Suprapubic skin (tissue), 3 donors: ENCODE results near the gene UBE2S.

Experiments
- POLR2A ChIP-seq, 2 donors: fragments of 450-650 bp; IDR thresholded peaks; one replicate each; pipeline ENCODE4 v1.6.1; 2017; ENCODE audit warnings: antibody characterized with exemption in 2 of 2, mild to moderate bottlenecking in 2 of 2, moderate library complexity in 2 of 2
- TF ChIP-seq, protein P1 (sequence below), 2 donors: fragments of 200-600 bp in 1 of 2; fragments of 450-650 bp in 1 of 2; sonication (generic) in 1 of 2; IDR thresholded peaks; one replicate each; pipeline ENCODE4 v1.5.1; 2016 to 2019; ENCODE audit warnings: antibody characterized with exemption in 2 of 2, mild to moderate bottlenecking in 1 of 2, moderate library complexity in 1 of 2

GRCh38 chr19:55439052-55439451 is 31.5 kb upstream of the UBE2S start:
- TF ChIP-seq, protein P1, sequence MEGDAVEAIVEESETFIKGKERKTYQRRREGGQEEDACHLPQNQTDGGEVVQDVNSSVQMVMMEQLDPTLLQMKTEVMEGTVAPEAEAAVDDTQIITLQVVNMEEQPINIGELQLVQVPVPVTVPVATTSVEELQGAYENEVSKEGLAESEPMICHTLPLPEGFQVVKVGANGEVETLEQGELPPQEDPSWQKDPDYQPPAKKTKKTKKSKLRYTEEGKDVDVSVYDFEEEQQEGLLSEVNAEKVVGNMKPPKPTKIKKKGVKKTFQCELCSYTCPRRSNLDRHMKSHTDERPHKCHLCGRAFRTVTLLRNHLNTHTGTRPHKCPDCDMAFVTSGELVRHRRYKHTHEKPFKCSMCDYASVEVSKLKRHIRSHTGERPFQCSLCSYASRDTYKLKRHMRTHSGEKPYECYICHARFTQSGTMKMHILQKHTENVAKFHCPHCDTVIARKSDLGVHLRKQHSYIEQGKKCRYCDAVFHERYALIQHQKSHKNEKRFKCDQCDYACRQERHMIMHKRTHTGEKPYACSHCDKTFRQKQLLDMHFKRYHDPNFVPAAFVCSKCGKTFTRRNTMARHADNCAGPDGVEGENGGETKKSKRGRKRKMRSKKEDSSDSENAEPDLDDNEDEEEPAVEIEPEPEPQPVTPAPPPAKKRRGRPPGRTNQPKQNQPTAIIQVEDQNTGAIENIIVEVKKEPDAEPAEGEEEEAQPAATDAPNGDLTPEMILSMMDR (IDR thresholded peaks at IDR 0.05), result no peak
- TF ChIP-seq POLR2A (IDR thresholded peaks at IDR 0.05), result no peak
